ENCODE measurements around the gene FOXP1.

FOXP1 gene

DNA sequence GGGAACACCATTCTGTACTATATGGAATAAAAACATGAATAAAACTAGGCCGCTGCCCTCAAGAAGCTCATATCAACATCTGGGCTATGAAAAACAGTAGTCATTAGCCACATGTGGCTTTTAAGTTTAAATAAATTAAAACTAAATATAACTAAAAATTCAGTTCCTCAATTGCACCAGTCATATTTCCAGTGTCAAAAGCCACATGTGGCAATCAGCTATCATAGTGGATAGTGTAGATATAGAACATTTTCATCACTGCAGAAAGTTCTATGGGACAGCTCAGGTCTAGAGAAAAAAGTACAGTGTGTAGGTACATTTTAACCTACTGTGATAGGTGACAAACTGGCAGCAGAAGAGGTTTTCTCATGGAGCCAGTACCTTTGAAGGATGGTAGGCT, 261.4 kb downstream of the FOXP1 start:
- TF ChIP-seq POLR2AphosphoS5 (IDR thresholded peaks at IDR 0.05; ENCODE audit: low read depth, low read length) = no peak
- TF ChIP-seq SIN3A (IDR thresholded peaks at IDR 0.05; ENCODE audit: borderline replicate concordance, insufficient read depth, low read length) = no peak
- no peak for TF ChIP-seq TAF1 (IDR thresholded peaks at IDR 0.05; ENCODE audit: borderline replicate concordance, insufficient read depth, low read length)
- TF ChIP-seq REST (IDR thresholded peaks at IDR 0.05; ENCODE audit: insufficient read depth in 1 of 2, low read depth in 2 of 2, low read length in 2 of 2) = no peak
- TF ChIP-seq FOXP2 (optimal IDR thresholded peaks at IDR 0.05; ENCODE audit: borderline replicate concordance, extremely low read depth, extremely low read length, insufficient read depth) = no peak

DNA sequence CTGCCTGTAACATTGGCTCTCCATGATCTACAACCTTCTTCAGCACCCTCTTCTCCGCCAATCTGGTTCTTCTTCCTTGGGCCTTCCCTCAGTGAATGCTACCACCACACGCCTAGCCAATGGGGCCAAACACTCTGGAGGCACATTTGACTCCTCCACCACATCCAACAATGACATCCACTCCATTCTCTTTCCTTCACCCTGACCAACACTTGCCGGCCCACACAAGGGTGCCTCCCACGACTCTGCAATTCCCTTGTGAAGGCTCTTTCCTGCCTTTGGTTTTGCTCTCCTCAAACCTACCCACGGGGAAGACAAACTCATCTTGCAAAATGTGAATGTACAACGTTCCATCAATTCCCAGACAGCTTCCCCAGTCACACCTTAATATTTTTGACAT, 263.8 kb downstream of the FOXP1 start:
- TF ChIP-seq REST (IDR thresholded peaks at IDR 0.05; ENCODE audit: insufficient read depth in 1 of 2, low read depth in 2 of 2, low read length in 2 of 2) = no peak
- TF ChIP-seq POLR2AphosphoS5 (IDR thresholded peaks at IDR 0.05; ENCODE audit: low read depth, low read length) = no peak
- TF ChIP-seq FOXP2 (optimal IDR thresholded peaks at IDR 0.05; ENCODE audit: borderline replicate concordance, extremely low read depth, extremely low read length, insufficient read depth) = no peak

DNA sequence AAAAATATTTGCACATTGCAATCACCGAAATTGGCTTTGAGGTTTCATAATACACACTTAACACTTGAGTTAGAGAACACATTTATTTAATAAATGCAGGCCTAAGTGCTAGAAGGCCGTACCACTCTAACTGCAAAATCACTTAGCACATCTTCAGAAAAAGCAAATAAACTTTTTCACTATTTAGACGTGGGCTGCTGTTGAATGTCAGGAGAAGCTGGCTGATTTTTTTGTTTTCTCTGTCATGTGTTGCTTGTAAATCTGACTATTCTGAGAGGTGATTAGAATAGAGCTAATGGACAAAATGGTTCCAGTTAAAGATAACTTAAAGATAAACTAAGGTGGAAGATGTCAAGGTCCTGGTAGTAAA, 265.1 kb downstream of the FOXP1 start:
- TF ChIP-seq TAF1 (IDR thresholded peaks at IDR 0.05; ENCODE audit: borderline replicate concordance, insufficient read depth, low read length) (no peak), SIN3A (IDR thresholded peaks at IDR 0.05; ENCODE audit: borderline replicate concordance, insufficient read depth, low read length) (no peak), POLR2AphosphoS5 (IDR thresholded peaks at IDR 0.05; ENCODE audit: low read depth, low read length) (no peak), REST (IDR thresholded peaks at IDR 0.05; ENCODE audit: insufficient read depth in 1 of 2, low read depth in 2 of 2, low read length in 2 of 2) (no peak), FOXP2 (optimal IDR thresholded peaks at IDR 0.05; ENCODE audit: borderline replicate concordance, extremely low read depth, extremely low read length, insufficient read depth) (no peak)

DNA sequence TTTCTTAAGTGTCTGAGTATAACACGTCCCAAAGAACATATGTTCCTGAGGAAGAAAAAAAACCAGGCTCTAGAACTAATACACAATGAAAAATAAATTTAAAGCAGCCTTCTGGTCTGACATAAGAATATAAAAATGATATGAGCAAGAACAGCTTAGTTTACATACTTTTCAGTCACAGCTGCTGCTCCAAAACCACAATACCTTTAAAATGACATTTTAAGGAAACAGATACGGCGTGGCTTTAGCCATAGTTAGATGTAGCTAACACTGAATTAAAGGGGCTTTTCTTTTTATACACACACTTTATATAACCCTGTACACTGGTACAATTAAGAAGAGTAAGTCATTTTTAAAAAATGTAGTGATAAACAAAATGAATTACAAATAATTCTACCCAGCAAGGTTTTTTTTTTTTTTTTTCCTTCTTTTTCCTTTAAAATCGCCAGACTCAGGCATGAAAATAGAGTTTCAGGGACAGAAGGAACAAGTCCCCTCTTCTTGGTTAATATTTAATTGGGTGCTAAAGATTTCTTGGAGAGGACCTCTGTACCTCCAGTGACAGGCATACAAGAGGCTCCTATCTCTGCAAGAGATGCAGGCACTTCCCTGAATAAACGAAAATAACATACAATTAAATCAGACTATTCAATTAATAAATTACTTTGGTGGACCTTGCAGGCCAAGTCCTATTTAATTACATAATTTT, 265.6 kb downstream of the FOXP1 start:
- no peak for TF ChIP-seq FOXP2 (optimal IDR thresholded peaks at IDR 0.05; ENCODE audit: borderline replicate concordance, extremely low read depth, extremely low read length, insufficient read depth)
- no peak for TF ChIP-seq SIN3A (IDR thresholded peaks at IDR 0.05; ENCODE audit: borderline replicate concordance, insufficient read depth, low read length)

DNA sequence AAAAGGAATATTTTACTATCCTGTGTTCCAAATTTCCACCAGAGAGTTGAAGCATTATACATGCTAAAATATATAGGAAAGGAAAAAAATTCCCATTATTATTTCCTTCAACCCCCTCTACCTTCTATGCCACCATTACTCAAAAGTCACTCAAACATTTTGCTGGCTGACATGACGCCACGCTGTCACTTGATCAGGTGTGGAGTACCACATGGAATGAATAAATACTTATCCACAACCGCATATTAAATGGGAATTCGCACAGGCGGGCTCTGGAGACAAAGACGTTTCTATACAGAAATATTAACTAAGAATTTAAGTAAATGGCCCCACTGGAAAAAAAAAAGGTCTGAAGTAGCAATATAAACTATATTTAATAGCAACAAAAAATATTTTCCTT, 266.4 kb downstream of the FOXP1 start:
- TF ChIP-seq FOXP2 (optimal IDR thresholded peaks at IDR 0.05; ENCODE audit: borderline replicate concordance, extremely low read depth, extremely low read length, insufficient read depth) (no peak), SIN3A (IDR thresholded peaks at IDR 0.05; ENCODE audit: borderline replicate concordance, insufficient read depth, low read length) (no peak), REST (IDR thresholded peaks at IDR 0.05; ENCODE audit: insufficient read depth in 1 of 2, low read depth in 2 of 2, low read length in 2 of 2) (no peak), POLR2AphosphoS5 (IDR thresholded peaks at IDR 0.05; ENCODE audit: low read depth, low read length) (no peak), TAF1 (IDR thresholded peaks at IDR 0.05; ENCODE audit: borderline replicate concordance, insufficient read depth, low read length) (no peak)
